Fibroblast of skin of left biceps (primary cell): ENCODE results near the gene CDK15.

Experiments used
- DNase-seq, 2 experiments: peaks; one replicate each; pipeline ENCODE4 v3.0.0-alpha.2; 2013; ENCODE audit warnings: low read depth in 2 of 2

The CDK15 gene

DNA sequence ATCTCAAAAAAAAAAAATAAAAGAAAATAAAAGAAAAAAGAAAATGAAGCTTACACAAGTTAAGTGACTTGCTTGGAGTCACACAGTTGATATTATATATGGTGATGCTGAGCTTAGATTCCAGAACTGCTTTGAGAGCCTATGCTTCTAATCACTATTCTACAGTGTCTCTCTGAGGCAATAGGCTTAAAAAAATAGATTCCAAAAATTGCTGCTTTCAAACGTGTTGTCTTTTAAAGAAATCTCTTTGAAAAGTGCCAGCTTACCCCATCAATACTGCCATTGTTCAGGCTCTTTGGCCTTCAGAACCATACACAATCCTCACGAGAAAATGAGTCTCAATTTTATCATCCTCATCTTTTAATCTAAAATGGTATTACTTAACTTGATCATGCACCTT lies 102.6 kb downstream of the CDK15 start:
- DNase-seq: no peak

- DNase-seq: peak; percentile 84 to 85
Observed at GRCh38 chr2:201909348-201909747, 103.0 kb downstream of the CDK15 start.

DNA sequence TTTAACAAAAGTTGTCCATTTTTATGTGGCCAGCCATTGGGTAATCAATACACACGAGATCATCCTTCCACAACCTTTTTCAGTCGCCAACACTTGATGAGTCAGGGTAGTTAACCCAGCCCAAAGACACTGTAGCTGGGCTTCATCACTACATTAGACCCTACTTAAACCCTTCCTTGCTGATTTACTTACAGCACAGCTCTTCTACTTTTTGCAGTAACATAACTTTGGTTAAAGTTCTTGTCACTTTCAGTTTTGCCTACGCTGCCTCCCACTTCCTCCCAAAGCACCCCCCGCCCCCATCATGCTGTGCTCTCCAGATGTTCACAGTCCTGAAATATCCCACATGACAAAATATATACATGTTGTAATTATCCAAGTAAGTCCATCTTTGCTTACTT lies 103.6 kb downstream of the CDK15 start:
- DNase-seq: peak; percentile 50 to 56

DNA sequence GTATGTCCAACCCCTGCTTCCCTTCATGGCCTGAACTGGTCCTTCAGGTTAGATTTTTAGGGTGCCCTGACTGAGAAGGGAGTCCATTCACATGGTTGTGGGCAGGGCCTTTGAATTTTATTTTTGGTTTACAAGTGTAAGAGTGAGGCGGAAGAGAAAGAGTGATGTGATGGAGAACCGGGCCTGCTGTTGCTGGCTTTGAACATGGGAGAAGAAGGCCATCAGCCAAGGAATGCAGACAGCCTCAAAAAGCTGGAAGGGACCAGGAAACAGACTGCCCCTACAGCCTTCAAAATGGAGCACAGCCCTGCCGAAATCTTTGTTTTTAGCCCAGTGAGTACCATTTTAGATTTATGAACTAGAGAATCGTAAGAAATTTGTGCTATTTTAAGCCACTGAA lies 105.0 kb downstream of the CDK15 start:
- DNase-seq: no peak

GRCh38 chr2:201913201-201913600 lies 106.9 kb downstream of the CDK15 start:
- no peak for DNase-seq

DNA sequence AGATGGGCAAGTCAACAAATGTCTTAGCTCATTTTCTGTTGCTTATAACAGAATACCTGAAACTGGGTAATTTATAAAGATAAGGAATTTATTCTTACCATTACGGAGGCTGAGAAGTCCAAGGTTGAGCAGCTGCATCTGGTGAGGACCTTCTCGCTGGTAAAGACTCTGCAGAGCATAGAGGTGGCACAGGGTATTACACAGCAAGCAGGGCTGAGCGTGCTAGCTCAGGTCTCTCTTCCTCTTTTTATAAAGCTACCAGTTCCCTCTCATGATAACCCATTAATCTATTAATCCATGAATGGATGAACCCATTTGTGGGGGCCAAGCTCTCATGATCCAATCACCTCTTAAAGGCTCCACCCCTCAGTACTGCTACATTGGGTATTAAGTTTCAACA lies 109.1 kb downstream of the CDK15 start:
- no peak for DNase-seq

DNA sequence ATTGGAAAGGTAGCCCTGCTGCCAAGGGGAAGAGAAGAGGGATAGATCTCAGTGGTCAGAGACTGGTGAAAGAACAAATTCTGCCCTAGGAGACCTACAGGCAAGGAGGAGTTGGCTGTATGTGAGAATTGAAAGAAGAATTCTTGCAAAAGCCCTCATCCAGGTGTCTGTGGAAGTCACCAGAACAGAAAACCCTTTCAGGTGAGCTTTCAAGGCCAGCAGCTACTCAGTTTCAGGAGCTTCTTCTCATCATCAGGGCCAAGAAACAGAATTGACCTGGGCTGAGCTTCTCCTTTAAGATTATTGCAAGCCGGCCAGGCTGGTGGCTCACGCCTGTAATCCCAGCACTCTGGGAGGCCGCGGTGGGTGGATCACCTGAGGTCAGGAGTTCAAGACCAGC lies 110.2 kb downstream of the CDK15 start:
- no peak for DNase-seq

GRCh38 chr2:201918616-201919307 lies 112.4 kb downstream of the CDK15 start:
- no peak for DNase-seq

GRCh38 chr2:201919308-201919634 lies 112.9 kb downstream of the CDK15 start:
- no peak for DNase-seq

DNA sequence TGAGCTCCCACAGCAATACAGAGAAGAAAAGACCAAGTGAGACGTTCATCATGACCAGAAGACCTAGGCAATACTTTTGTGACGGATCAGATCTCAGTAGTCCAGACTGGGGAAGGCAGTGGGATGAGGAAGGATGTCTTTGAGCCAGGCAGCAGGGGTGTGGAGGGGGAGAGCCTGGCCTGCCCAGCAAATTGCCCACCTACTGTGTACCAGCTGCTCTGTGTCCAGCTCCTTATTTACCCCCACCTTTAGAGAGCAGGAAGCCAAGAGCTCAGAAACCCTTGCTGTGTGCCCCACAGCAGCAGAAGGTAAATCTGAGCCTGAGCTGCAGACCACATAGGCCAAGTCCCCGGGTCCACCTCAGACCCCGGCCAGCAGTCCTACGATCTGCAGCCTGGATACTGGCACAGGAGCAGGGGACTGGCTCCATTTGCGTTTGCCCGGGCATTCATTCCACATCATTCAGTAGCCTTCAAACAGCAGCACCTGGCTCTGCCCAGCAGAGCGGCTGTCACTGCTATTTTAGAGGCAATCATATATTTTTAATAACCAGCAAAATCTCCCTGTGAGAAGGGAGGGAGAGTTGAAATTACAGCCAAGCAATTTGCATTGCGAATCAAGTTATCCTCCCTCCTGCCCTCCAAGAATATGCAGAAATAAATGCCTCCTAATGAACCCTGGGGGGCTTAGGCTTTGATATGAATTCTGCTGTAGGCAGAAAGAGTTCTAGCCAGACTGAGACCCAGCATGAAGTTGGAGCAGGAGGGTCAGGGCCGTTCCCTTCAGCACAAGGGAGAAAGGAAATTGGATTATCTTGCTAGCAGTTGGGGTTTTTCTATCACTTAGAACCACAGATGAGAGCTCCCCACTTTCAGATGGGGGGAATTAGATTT lies 117.3 kb downstream of the CDK15 start:
- DNase-seq: no peak

DNA sequence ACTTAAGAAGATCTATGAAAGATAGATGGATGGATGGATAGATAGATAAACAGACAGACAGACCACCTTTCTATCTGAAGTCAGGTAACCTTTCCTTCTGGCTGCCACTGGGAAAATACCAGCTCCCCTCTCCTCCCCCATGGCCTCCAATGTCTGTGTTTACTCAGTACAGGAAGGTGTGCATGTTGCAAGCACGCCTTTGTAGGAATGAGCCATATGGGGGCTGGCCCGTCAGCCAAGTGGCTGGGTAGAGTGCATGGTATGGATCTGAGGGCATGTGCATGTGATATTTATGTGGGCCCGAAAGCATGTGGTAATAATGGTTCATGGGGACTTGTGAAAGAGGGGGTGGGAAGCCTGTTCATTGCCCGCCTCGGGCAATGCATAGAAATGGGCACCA lies 118.1 kb downstream of the CDK15 start:
- DNase-seq: no peak

DNA sequence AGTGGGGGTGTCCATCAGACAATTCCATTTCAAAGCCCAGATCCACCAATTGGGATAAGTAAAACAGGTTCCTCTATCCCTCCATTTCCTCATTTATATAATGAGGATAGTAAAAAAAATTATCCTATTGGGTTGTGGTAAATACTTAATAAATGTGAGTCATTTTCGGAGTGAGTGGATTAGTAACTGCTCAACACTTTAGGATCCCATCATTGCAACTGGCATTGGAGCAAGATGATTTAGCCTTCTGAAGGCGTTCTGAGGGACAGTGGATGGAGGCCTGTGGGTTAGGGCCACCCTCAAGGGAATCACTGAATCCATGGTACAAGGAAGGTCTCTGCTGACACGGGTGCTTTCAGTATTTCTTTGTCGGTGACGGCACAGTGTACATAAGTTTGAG lies 118.7 kb downstream of the CDK15 start:
- DNase-seq: no peak

DNA sequence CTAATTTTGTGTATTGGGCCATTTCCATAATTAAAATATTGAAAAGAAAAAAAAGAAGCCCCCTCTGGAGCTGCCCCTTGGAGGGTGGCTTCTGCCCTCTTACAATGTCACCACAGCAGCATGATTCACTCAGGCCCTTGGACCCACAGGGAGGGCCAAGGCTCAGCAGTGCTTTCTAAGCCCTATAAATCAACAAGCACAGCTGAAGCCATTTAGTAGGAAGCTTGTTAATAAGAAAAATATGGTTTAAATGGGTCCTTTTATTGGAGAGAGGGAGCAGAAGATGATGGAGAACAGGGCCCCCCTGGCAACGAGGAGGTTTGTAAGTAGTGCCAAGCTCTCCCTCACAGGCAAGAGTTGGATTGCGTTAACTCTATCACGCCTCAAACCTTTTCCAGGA lies 119.7 kb downstream of the CDK15 start:
- DNase-seq: no peak

DNA sequence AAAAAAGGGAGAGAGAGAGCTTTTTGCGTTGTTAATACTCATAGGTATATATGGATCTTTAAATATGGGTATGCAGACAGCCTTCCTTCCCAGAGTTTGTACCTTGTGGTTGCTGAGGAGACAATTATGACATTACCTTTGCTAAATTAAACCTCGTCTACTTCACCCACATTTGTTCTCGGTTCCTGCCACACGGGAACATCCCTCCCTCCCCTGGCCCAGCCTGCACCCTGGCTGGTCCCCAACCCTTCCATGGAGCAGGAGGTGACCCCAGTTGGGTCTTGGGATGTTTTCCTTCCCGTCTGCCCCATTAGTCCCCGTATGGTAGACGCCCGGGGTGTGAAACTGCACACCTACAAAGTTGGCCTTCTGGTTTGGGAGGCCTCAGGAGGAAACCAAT lies 122.0 kb downstream of the CDK15 start:
- DNase-seq: no peak

- no peak for DNase-seq
Observed at GRCh38 chr2:201929281-201930026, 123.1 kb downstream of the CDK15 start.

- DNase-seq: no peak
Observed at GRCh38 chr2:201930043-201930442, 123.7 kb downstream of the CDK15 start.

DNA sequence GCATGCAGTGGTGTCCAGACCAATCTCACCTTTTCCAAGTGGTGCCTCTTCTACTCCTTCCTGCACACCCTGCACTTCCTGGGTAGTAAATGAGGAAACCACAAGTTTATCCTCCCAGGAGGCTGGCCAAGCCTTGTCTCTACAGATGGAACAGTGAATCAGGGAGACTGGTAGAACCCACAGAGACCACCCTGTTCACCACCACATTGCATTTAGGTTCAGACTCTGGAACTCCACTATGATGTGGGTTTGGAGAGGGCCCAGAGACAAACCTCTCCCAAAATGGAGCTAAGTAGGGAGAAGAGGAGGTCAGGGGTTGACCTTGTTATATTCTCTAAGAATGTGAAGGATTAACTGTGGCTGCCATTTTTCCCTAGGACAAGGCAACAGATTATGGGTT lies 124.5 kb downstream of the CDK15 start:
- no peak for DNase-seq

DNA sequence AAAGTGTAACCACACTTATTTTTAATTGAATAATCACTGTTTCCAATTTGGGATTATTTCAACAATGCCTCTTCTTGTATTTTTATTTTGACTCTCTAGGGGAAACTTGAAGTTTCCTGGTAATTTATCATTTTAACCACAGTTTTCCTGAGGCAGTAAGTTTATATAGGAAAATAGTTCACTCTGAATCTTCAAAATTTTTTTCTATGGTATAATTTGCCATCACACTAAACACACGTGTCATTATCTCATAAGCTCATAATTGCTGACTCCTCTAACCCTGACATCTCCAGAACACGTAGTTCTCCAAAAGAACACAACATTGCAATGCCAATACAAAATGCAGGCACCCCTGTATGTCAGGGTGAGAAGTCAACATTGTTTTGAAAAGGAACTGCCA lies 125.1 kb downstream of the CDK15 start:
- no peak for DNase-seq

DNA sequence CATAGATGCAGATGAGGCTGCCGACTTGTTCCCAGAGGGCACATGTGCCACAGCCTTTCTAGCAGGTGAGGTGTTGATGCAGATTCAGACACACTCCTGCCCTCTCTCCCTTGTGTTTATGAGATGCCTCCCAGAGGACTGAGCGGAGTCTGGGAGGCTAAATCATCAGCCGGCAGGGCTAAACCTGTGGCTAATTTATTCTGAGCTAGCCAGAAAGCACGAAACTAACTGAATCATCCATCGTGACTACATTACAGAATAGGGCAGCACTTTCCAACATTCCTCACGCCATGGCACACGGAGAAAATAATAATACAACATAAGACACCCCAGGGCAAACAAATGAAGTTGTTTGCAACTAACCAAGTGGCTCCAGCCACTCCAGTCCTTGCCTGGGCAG lies 125.6 kb downstream of the CDK15 start:
- peak in 1 of 2 experiments; percentile 35 for DNase-seq

DNA sequence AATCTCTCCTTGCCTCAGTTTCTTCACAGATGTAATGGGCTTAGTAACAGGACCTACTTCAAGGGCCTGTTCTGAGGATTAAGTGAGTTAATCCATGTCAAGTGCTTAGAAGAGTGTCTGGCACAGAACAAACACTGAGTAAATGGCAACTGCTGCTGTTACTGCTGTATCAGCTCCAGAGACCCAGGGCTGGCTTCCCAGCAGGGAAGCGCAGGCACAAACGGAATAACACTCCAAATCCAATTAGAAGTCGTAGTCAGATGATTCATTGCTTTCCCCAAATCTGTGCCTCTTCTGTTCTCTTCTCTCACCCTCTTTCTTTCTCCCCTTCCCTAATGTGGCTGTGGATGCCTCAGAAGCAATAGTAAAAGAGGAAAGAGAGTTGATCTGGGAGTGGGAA lies 126.2 kb downstream of the CDK15 start:
- DNase-seq: no peak

DNA sequence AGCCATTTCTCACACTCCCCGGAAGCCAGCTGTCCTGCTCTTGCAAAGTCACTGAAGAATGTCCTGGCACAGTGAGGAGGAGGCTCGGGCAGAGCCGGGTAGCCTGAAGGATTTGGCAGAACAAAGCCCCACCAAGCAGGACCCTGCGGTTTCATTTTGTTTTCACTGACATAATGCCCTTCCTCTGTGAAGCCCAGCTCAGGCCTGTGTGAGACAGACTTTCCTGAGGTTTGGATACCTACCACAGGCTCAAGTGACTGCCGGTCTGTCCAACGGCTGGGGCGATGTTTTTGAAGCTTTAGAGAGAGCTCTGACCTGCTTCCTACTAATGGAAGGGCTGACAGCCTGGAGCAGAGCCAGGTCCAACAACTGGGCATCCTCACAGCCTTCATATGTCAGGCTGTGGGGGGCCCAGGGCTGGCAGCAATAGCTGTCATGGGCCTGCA lies 127.5 kb downstream of the CDK15 start:
- no peak for DNase-seq

DNA sequence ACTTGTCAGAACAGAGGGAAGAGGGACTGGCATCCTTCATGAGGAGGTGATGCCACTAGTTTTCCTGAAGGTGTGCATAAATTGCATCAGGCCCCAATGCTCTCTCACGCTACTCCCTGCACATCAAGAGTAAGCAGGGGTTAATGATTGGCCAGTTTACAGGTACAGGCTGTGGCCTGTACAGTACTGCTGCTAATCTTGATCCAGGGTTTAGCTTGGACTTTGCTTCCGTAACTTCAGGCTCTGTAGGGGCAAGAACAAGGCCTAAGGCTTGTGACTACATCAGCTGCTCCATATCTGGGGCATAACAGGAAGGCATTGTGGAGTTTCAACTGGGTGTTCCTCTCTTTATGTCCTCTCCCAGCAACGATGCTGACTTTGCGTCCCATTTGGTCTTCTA lies 130.5 kb downstream of the CDK15 start:
- DNase-seq: no peak

GRCh38 chr2:201937343-201937742 lies 131.0 kb downstream of the CDK15 start:
- no peak for DNase-seq
